HG03442 (cell line): Measurements from ENCODE around the gene MED22.
"Not testable (repeated sequence)": the region's sequence is repeated elsewhere in the genome, so short reads cannot be mapped to it uniquely, and the experiment has no call there.

ENCODE experiments used
- ATAC-seq: cut with Tn5 transposase; IDR thresholded peaks from one replicate; pipeline ENCODE4 v1.9.1; 2021; ENCODE audit warnings: mild to moderate bottlenecking, moderate library complexity; ENCODE audit not compliant: unreplicated experiment

Gene MED22

DNA sequence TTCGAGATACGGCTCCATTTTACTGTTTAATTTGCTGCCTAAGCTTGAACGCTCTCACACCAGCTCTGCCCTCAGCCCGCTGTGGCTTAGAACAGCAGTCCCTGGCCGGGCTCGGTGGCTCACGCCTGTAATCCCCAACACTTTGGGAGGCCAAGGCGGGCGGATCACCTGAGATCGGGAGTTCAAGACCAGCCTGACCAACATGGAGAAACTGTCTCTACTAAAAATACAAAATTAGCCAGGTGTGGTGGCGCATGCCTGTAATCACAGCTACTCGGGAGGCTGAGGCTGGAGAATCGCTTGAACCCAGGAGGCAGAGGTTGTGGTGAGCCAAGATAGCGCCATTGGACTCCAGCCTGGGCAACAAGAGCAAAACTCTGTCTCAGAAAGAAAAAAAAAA lies 29.3 kb upstream of the MED22 start:
- ATAC-seq: not testable (repeated sequence)

DNA sequence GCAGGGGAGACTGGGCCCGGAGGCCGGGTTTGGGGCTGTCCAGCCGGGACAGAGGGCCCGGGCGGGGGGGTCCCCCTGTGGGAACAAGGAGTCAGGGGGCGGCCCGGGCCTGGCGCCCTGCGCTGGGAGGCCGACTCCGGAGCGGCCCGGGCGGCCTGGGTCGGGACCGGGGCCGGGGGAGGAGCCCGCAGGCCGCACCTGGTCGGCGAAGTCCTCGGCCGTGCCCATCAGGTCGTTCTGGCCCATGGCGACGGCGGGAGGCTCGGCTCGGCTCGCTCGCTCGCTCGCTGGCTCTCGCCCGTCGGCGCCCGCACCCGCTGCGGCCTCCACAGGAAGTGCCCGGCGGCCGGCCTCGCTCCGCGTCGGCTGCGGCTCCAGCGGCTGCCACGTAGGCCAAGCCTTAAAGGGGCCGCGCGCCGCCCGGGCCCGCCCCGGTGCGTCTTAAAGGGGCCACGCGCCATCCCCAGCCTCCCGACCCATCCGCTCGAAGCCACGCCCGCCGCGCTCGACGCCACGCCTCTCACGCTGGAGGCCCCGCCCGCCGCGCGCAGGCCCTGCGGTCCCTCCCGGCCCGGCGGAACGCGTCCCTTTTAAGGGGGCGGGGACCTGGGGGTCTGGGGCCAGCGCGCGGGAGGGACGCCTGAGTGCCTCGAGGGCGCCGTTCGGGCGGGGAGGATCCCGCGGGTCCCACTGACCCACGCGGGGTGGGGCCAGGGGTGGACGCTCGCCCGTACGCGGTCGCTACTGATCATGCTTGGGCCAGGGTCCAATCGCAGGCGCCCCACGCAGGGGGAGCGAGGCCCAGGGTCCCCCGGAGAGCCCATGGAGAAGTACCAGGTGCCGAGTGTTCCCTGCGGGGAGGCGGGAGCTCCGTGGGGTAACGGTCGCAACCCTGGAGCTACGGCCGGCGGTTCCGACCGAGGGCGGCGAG lies 28.1 kb upstream of the MED22 start, which contains the start of the genes STKLD1 and SURF4:
Gene STKLD1 (plus strand): TSS at position 643 of the 931 bp plus-strand sequence. CDS start 108 bp downstream, at position 751.
Gene SURF4 (minus strand): TSS at position 337 of the 931 bp plus-strand sequence. CDS start 91 bp downstream, at position 246.
- peak; percentile 88 for ATAC-seq

DNA sequence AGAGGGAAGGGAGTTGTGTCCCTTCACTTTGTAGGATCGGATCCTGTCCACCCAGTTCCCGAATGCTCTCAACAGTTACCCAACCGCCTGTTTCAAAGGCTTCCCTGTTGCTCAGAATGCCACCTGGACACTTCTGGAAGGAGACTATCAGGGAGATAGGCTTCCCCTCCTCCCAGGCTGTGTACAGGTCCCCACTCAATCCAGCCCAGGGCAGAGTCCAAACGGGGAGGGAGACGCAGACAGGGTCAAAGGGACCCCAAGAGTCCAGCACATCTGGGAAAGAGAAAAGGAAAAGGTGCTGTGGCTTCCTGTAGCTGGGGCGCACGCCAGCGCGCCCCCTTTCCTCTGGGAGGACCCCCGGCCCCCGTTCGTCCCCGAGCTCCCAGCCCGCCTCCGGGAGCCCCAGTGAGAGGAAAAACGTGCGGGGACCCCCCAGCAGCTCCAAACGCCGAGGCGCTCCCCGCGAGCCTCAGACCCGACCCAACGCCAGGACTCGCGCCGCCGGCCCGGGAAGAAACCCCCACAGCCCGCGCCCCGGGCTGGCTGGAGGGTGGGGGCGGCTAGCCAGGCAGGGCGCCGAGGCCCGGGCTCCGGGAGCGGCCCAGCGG lies 27.3 kb upstream of the MED22 start:
- peak; percentile 8 for ATAC-seq

DNA sequence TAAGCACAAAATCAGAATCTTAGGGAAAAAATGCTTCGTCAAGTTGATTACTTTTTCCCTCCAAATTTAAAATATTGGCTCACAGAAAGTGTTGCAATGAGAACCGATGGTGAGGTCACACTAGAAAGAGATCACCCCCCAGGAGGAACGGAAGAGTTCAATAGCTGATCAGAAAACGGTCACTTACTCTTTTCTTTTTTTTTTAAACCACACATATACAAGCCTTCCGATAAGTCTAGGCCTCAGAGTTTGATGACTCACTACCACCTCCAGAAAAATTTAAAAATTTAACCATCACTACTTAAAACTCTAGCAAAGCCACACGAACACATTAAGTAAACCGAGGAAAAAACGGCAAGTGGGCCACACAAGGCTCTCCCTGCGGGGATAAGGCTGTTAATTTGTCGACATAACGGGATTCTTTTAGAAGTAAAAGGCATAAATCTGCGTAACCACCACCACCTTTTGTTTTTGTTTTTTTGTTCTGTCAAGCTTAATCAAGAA lies 26.7 kb upstream of the MED22 start:
- ATAC-seq: no peak

DNA sequence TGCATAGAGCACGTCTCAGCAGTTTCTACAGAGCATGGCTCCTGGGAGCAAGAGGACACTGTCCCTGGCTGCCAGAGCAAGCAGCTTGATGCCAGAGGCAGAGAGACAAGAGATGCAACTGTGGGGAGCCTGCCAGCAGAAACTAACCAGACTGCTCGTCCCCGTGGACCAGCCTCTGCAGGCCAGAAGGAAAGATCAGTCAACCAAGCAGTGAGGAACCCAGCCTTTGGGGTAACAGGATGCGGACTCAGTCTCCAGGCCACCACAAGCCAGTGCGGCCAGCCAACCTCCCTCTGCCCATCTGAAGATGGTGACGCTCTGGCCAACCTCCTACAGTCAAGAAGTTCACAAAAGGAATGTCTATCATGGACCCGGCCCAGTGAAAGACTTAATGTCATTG lies 24.2 kb upstream of the MED22 start:
- ATAC-seq: no peak

DNA sequence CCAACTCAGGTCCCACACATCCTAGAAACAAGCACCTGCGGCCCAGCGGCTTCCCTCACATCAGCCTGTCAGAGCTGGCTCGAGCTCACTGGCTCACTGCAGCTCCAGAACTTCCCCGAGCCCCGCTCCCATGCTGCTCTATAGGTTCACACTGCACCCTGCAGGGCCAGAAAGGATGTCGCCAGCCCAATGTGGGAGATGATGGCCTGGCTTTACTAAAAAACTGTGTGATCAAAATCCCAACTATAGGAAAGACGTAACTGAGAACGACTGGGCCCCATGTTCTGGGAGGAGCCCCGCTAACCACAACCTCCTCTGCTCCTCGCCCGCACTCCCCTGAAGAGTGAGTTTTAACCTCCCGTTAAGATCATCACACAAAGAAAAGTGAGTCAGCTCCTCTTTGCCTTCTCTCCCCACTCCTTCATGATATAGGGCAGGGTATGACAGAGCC lies 23.4 kb upstream of the MED22 start:
- ATAC-seq: no peak

DNA sequence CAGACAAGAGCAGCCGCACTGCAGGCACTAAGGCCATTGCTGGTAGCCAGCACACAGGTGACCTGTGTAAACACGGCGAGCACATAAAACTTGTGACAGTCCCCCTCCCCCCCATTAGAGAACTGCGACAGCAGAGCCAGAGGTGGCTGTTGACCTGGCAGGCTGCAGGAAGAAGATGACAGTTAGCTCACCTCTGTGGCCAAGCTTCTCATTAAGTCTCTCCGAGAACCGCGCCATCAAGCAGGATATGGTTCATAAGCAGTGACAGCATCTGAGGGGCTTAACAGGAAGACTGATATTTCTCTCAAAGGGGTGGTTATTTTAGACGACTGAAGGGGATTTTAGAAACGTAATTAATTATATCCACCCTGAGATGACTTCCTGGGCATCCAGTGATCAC lies 22.8 kb upstream of the MED22 start:
- ATAC-seq: no peak

DNA sequence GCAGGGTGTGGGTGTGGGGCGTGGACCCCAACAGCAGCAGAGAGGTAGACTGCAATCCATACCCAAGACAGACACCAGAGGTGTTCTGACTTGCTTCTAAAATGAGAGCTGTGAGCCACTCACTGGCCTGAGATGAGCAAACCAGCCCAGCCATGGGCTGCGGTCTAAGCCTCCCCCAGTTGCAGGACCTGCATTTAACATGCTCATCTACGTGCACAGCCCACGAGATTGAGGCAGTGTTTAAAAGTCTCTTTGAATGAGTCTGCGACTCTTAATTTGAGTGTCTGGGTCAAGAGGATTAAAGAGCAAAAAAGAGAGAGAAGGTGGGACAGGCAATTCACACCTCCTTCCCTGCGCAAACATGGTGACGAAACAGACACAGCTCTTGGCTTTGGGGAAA lies 22.0 kb upstream of the MED22 start:
- no peak for ATAC-seq

DNA sequence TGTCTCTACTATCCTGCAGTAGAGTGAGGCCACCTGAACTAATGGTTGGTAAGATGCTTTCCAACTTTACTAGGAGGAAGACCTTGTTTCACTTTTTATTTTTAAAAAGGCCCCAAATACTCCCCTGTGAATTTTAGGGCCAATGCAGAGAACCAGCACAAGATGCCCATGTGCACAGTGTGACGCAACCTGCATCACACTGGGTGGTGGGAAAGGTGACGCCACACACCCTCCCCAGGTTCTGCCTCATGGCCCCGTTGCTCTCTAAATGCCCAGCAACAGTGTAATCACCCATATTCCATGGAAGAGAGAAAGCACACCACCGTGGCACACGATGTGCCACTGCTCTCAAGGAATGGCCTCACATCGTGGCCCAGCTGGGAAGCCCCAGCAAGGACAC lies 21.5 kb upstream of the MED22 start:
- no peak for ATAC-seq

DNA sequence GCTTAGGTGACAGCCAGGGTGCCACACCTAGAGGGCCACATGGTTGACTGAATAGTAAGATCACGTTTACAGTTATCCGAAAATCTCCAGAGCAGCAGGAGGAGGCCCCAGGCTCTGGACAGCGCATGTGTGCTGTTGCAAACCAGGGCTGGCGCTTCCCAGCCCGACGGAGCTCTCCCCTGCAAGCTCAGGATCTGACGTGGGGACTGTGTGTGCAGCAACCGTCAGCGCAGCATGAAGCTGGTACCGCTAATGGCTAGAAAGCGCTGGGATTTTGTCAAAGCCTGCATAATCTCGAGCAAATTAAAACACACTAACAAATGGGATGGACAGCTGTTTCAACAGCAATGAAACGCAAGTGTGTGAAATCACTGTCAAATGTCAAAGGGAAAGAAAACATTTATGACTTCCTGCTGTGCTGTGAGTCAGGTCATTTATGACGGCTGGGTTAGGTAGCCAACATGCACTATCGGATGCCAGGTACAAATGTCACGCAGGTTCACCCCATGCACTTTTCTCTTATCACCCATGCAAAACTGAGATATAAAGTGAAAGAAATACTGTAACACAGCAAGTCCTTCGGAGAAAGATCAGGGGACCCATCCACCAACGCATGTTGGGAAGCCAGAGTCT lies 20.4 kb upstream of the MED22 start:
- ATAC-seq: no peak

DNA sequence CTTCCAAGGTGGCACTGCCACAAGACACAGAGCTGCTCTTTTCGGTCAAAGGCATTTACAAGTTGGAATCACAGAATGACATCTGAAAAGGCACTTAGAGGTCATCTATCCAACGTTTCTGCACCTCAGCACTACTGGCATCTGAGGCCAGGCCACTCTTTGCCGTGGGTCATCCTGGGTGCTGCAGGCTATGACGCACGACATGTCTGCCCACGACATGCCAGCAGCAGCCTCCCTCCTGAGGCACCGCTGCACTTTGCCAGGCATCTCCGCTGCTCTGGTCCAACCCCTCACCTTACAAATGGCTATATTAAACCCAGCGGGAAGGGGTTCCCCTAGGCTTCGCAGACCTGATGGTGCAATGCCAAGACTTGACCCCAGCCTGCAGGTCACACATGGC lies 19.8 kb upstream of the MED22 start:
- no peak for ATAC-seq

DNA sequence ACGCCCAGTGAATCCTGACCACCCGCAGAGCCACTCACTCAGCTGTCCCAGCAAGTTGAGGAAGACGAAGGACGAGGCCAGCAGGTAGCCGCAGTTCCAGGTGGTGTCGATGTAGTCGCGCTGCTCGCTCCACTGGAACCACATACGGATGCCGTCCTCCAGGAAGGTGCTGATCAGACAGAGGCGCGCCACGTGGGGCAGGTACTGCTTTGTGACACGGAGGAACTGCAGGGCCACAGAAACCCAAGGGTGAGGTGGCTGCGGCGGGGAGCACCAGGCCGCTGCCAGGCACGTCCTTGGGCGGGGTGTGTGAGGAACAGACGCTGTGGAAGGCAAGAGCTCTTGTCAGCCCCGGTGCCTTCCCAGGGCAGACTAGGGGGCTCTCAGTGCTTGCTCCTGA lies 19.3 kb upstream of the MED22 start:
- no peak for ATAC-seq

DNA sequence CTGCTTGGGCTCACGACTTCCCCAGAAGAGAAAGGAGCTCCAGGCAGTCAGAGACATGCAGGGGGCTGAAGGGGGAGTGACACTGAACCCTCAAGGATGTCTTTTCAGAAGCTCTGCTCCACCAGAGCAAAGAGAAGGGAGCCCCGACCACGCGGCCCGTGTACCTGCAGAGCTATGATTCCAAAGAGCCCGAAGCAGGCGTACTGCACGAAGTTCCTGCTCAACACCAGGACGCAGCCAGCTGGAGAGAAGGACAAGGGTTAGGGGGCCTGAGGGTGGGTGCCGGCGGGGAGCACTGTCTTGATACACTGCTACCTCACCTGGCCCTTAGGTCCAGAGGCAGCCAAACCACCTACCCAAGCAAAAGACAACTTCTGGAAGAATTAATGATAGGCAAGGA lies 18.5 kb upstream of the MED22 start:
- ATAC-seq: no peak

DNA sequence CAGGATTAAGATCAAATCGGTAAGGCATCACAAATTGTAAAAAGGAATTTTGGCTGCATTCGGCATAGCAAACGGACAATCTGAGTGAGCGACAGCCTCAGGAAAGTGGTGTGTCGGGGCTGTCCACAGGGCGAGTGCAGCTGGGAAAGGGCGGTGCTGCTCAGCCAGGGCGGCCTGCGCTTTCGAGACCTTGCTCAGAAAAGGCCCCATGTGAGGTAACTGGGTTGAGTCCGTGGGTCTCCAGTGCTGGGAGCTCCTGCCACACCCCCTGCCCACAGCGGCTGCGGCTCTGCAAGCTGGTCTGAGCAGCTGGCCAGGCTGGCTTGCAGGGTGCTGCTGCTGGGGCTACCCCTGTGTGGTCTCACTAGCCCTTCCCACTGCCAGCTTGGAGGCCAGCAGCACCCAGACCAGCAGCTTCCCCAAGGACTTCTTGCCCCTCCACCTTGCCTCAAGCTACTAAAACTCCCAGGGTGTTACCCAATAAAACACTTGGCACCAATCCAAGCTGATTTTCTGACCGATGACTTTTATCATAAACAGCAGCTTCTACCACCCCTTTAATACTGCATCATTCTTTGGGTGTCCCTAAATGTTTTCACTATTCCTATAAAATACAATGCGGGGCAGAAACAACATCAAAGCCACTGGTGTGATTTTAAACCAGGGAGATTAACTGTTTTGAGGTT lies 14.6 kb upstream of the MED22 start:
- no peak for ATAC-seq

DNA sequence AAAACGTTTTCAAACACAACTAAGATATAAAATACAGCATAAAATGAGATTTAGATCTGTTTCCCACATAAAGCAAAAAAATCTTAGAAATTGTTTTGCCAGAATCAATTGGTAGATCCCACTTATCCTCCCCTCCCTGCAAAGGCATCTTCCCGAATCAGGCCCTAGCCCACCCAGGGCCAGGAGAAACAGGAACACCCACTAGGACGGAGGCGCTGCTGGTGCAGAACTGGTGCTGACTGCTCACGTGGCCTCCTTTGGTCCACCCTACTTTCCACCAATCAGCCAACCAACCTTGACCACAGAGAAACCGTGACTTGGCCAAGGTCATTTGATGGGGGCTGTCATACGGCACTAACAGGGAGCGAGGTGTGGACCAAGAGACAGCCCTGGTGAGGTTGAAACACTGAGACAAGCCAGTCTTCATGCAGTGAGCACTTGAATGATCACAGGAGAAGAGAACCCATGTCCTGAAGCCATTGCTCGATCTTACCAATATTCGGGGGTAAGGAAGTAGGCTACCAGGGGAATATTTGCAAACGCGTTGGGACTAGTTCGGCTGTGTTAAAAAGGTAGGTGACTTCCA lies 13.7 kb upstream of the MED22 start:
- ATAC-seq: no peak

DNA sequence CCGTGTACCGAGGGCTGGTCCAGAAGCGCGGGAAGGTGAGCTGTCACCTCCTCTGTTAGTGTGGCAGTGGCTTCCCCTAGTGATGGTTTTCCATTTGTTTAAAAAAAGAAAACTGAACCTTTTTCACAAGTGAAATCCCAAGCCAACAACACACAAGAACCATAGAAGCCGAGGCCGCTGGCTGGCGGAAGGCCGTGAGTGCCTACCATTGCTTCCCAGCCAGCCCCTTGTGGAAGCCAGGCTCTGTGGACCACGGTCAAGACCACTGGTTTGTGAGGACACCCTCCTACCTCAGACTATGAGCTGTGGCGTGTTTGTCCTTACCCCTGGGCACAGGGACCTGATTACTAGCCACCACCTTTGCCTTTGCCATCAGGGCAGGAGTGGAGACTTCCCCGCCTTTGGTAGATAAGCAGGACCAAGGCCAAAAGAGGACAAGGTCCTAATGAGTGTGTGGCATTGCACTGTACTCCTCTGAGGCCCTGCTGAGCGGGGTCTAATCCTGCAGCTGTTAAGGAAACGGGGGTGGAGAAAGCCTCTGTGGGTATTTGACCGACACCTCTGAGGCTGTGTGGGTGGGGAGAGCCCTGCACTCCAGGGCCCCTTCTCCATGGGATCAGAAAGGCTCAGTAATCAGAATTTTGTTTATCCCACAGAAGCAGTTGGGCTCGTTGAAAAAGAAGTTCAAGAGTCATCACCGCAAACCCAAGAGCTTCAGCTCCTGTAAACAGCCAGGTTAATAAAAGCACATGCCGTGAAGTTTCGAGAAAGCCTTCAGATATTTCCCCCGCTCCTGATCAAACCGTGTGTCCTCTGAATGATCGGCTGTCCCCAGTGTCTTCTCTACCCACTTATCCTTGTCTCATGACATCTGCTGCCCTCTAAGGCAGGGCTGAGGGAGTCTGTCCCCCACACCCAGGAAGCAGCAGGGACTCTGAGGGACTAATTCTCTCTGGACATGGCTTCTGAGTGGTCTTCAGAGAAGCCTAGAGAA lies 12.8 kb upstream of the MED22 start:
- ATAC-seq: no peak

DNA sequence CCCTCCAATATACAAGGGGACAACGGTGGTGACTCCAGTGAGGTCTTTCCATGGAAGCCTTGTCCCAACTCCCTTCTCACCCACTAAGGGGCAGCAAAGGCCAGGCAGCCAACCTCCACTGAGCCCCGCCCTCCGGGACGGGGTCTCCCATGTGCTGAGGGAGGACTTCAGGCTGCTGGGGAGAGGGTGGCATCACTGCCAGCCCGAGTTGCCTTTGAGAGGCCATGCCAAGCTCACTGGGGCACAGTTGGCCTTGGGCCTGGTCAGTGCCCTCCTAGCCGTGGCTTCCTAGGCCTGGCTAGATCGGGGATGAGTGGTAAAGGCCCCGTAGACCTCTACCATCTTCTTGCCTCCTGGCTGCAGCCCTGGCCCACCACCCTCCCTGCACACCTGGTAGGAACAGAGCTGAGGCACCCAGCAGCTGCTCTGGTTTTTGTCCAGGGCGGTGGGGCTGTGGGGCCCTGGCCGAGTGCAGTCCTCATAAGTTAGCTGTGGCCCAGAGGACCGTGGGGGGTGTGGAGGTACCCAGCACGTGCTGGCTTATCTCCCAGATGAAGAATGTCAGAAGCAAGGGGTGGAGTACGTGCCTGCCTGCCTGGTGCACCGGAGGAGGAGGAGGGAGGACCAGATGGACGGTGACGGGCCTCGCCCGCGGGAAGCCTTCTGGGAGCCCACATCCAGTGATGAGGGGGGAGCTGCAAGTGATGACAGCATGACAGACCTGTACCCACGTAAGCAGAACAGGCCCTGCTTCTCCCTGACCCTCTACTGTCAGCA lies 11.7 kb upstream of the MED22 start:
- no peak for ATAC-seq

DNA sequence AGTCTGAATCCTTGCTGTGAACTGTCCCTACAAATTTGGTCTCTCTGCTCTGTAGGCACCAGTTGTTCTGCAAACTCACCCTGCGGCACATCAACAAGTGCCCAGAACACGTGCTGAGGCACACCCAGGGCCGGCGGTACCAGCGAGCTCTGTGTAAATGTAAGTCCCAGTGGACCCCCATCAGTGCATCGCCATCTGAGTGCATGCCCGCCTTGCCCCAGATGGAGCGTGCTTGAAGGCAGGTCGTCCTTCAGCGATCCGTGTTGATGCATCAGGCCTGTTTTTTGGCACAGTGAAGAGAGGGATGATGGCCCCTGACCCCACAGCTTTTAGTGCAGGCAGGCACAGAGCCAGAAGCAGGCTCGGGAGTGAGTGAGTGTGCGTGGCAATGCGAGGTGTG lies 9.7 kb upstream of the MED22 start:
- ATAC-seq: no peak
